ENCODE results near the gene MXD1. TPM values are rescaled to one million over a fixed set of nuclear protein-coding genes. Genes with fewer than 3 reads are reported as not detected.

Gene MXD1
- total RNA-seq, 2 donors from 2014 or later = 4.2 to 8.0 TPM

GRCh38 chr2:69958480-69958879 lies 43.6 kb downstream of the MXD1 start:
- no peaks in the 10 kb centered on the region for H3K4me1 ChIP-seq (replicated peaks)
- no peak overlapping the region for H3K27ac ChIP-seq
- DNase-seq (ENCODE audit: low spot score) = no peak
- H3K9me3 ChIP-seq = no peaks in the 10 kb centered on the region
- no peaks in the 10 kb centered on the region for H3K27me3 ChIP-seq (replicated peaks; ENCODE audit: insufficient read depth)
- 68% methylated on average over 6 of the region's 6 CpGs for WGBS
- no peak for TF ChIP-seq POLR2AphosphoS5 (IDR thresholded peaks at IDR 0.05)
- TF ChIP-seq, protein P1, sequence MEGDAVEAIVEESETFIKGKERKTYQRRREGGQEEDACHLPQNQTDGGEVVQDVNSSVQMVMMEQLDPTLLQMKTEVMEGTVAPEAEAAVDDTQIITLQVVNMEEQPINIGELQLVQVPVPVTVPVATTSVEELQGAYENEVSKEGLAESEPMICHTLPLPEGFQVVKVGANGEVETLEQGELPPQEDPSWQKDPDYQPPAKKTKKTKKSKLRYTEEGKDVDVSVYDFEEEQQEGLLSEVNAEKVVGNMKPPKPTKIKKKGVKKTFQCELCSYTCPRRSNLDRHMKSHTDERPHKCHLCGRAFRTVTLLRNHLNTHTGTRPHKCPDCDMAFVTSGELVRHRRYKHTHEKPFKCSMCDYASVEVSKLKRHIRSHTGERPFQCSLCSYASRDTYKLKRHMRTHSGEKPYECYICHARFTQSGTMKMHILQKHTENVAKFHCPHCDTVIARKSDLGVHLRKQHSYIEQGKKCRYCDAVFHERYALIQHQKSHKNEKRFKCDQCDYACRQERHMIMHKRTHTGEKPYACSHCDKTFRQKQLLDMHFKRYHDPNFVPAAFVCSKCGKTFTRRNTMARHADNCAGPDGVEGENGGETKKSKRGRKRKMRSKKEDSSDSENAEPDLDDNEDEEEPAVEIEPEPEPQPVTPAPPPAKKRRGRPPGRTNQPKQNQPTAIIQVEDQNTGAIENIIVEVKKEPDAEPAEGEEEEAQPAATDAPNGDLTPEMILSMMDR (IDR thresholded peaks at IDR 0.05) = no peak
- no peak for TF ChIP-seq POLR2A (IDR thresholded peaks at IDR 0.05)
- intact Hi-C loops (cut with DNase I) = no loop called here
- H3K36me3 ChIP-seq = no peaks in the 10 kb centered on the region
- H3K4me3 ChIP-seq = no peak overlapping the region

DNA sequence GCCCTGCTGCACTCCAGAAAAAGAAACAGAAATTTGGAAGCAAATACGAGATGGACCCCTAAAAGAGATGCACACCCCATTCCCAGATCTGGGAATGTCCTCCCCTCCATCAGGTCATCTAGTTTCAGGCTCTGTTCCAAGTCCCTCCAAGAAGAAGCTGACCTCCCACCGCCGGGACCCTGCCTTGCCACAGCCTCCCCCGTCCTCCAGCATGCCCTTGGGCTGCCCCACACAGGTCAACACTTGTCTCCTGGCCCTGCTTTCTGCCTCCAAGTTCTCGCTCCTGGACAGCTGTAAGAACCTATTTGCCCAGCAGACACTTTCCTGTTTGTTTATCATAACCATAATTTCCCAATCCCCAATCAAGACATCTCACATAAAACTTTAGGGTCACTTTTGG lies 44.5 kb downstream of the MXD1 start:
- TF ChIP-seq POLR2AphosphoS5 (IDR thresholded peaks at IDR 0.05) (no peak), POLR2A (IDR thresholded peaks at IDR 0.05) (no peak)
- TF ChIP-seq, protein P1 (IDR thresholded peaks at IDR 0.05) = no peak
- DNase-seq (ENCODE audit: low spot score) = no peak
- Histone ChIP-seq H3K9me3 (no peaks in the 10 kb centered on the region), H3K4me3 (no peak overlapping the region), H3K27ac (no peak overlapping the region), H3K27me3 (replicated peaks; ENCODE audit: insufficient read depth) (no peaks in the 10 kb centered on the region), H3K4me1 (replicated peaks) (no peaks in the 10 kb centered on the region), H3K36me3 (no peaks in the 10 kb centered on the region)
- WGBS = 59% methylated on average over 5 of the region's 5 CpGs
- intact Hi-C loops (cut with DNase I) = no loop called here

GRCh38 chr2:69960821-69961220 lies 45.9 kb downstream of the MXD1 start:
- no peak for DNase-seq (ENCODE audit: low spot score)
- intact Hi-C loops (cut with DNase I) = no loop called here
- H3K27ac ChIP-seq = no peak overlapping the region
- no peaks in the 10 kb centered on the region for H3K9me3 ChIP-seq
- no peaks in the 10 kb centered on the region for H3K27me3 ChIP-seq (replicated peaks; ENCODE audit: insufficient read depth)
- no peak overlapping the region for H3K4me3 ChIP-seq
- 92% methylated on average over 6 of the region's 6 CpGs for WGBS
- no peaks in the 10 kb centered on the region for H3K36me3 ChIP-seq
- no peaks in the 10 kb centered on the region for H3K4me1 ChIP-seq (replicated peaks)
- TF ChIP-seq POLR2AphosphoS5 (IDR thresholded peaks at IDR 0.05) (no peak), POLR2A (IDR thresholded peaks at IDR 0.05) (no peak)
- TF ChIP-seq, protein P1 (IDR thresholded peaks at IDR 0.05) = no peak

DNA sequence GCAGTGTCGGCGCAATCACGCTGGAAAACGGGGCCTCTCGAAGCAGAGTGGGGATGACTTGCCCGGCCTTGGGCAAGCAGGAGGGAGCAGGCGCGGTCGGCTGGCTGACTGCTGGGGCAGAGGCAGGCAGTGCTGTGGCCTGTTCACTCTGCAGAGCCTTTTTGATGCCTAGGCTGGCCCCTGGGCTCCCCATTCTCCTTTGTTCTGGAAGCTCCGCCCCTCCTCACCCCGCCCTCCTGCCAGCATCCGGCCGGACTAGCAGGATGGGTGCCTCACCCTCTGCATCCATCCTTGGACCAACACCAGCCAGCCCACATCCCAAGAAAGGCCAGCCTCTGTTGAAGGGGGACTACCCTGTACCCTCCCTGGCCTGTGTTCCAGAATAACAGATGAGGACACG lies 46.6 kb downstream of the MXD1 start, which contains the start of gene ASPRV1:
Gene ASPRV1, minus strand, starts transcription at position 136 of the 400 bp plus-strand sequence. CDS start 195 bp downstream, outside the sequence.
- Histone ChIP-seq H3K36me3 (no peaks in the 10 kb centered on the region), H3K9me3 (no peaks in the 10 kb centered on the region), H3K4me3 (no peak within 1 kb of the TSS), H3K4me1 (replicated peaks) (no peaks in the 10 kb centered on the region), H3K27me3 (replicated peaks; ENCODE audit: insufficient read depth) (no peaks in the 10 kb centered on the region), H3K27ac (no peak within 1 kb of the TSS)
- no peak for DNase-seq (ENCODE audit: low spot score)
- 87% methylated on average over 14 of the region's 14 CpGs for WGBS
- intact Hi-C loops (cut with DNase I) = no loop called here
- TF ChIP-seq POLR2AphosphoS5 (IDR thresholded peaks at IDR 0.05) (no peak), POLR2A (IDR thresholded peaks at IDR 0.05) (no peak)
- TF ChIP-seq, protein P1 (IDR thresholded peaks at IDR 0.05) = no peak

DNA sequence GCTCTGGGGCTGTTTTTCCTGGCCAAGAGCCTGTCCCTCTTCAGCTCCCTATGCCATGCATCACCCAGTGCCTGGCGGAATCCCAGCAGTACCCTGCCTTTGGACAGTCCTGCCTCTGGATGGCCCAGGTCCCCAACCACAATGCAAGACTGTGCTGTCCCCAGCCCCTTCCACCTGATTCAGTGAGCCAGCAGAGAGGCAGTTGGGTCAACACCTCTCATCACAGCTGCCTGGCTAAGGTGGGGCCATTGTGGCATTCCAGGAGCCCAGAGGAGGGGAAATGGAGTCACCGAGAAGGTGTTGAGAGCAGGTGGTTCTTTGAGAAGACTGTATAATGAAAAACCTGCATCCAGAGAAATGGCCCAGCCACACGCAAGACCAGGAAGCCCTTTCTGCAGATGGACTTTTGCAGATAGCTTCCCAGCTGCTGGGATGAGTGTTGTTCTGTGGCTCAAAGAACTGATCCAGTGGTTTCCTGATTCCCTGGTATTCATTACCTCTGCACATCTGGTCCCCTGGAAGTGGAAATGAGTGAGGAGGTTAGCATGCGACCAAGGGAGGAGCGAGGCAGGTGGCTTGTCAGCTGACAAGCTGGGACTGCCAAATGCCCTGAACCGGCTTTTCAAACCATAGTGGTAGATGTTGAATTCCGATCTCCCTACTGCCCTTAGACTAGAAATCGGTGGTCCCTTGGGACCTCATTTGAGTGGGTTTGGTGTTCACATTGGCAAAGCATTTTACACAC lies 48.2 kb downstream of the MXD1 start:
- WGBS = 97% methylated on average over 8 of the region's 8 CpGs

More for the DNA sequence above, 48.2 kb downstream of the MXD1 start:
- no peak for TF ChIP-seq POLR2AphosphoS5 (IDR thresholded peaks at IDR 0.05)
- H3K4me1 ChIP-seq (replicated peaks) = no peaks in the 10 kb centered on the region
- H3K9me3 ChIP-seq = no peaks in the 10 kb centered on the region
- H3K27ac ChIP-seq = no peak overlapping the region
- no peak for DNase-seq (ENCODE audit: low spot score)
- no peaks in the 10 kb centered on the region for H3K36me3 ChIP-seq
- intact Hi-C loops (cut with DNase I) = no loop called here
- no peaks in the 10 kb centered on the region for H3K27me3 ChIP-seq (replicated peaks; ENCODE audit: insufficient read depth)
- no peak overlapping the region for H3K4me3 ChIP-seq

Data from prostate gland (tissue), 2 donors.